HG03103 (cell line): ENCODE data around the gene RGL2.
"Not testable (repeated sequence)": the region's sequence is repeated elsewhere in the genome, so short reads cannot be mapped to it uniquely, and the experiment has no call there.

ENCODE experiments used
- ATAC-seq: cut with Tn5 transposase; IDR thresholded peaks from one replicate; pipeline ENCODE4 v1.9.1; 2021; ENCODE audit warnings: low read depth; ENCODE audit not compliant: unreplicated experiment

RGL2 gene

GRCh38 chr6:33275795-33276580 lies 22.8 kb downstream of the RGL2 start:
- ATAC-seq: not testable (repeated sequence)

- no peak for ATAC-seq
Measured at GRCh38 chr6:33273924-33274902, 24.5 kb downstream of the RGL2 start.

DNA sequence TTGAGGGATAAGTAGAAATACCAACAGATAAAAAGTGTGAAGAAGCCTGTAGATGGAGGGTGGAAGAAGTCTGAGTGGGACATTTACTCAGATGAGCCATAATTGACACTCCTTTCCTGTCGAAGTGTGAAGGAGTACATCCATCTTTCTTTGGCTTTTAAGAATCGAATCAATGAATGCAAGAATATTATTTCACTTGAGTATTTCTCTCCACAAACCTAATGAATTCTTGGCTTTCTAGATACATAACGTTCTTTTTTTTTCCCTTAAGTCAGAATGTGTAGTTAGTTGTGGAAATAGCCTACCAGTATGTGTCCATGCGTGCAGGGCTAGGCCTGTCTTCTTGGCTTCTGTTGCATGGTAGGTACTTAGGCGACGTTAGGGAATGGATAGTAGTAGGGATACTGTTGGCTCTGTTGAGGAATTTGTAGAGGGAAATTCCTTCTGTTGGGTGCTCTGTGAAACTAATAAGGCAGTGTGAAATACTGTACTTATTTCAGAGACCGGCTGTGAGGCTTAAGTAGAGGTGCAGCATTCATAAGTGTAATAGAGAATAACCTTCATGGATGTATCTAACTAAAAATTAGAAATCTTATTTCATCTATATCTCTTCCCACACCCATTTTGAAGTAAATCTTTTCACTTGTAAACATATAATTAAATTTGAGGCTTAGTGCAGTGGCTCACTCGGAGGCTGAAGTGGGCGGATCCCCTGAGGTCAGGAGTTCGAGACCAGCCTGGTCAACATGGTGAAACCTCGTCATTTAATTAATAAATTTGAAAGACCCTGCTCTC lies 25.4 kb downstream of the RGL2 start:
- ATAC-seq: no peak

DNA sequence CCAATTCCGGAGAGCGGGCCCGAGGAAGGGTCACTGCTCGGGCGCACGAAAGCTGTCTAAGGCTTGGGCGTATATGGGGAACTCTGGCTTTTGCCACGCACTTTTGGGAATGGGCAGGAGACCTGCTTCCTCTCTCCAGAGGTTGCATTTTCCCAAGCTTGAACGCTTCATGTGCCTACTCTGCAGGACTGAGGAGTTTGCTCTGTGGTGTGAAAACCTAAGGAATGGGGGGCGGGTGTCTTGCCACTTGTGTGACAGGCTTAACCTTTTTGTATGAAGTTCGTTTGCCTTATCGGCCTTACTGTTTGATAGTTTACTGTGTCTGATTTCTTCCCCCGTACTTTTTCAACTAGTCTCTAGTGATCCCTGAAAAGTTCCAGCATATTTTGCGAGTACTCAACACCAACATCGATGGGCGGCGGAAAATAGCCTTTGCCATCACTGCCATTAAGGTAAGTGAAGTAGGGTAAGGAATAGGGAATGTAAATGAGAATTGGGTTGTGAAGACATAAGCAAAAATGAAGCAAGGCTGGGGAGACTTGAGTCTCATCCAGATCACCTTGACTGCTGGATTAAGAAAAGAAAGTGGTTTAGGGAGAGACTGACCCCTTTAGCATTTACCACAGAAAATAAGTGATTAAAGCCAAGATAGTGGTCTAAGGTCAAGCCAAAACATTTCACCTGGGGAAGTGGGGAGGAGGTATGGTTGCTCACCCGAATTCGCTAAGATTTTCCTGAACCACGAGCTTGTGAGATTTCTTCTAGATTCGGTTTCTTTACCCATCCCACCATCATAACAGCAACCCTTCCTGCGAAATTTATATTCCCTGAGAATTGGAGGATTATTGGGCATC lies 26.2 kb downstream of the RGL2 start:
- no peak for ATAC-seq

- ATAC-seq: peak; percentile 75
Measured at GRCh38 chr6:33271468-33272274, 27.1 kb downstream of the RGL2 start, which contains the start of the genes RPS18 and VPS52. Gene RPS18, plus strand, starts transcription at chr6:33272075. Its CDS starts 45 bp downstream, at chr6:33272120. Gene VPS52, minus strand, starts transcription at chr6:33271876. Its CDS starts 201 bp downstream, at chr6:33271675.

DNA sequence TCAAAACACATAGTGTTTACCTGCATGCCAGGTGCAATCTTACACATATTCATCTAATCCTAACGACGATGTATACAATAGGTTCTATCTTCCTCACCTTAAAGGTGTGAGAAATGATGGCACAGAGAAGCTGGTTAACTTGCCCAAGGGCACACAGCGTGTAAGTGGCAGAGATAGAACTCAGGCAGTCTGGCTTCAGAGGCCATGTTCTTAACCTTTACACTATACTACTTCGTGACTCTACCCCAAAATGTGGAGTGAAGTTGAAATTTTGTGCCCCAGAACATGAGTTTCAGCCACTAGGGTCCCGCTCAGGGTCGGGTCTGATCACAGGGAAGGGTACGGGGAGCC lies 27.6 kb downstream of the RGL2 start:
- ATAC-seq: no peak

DNA sequence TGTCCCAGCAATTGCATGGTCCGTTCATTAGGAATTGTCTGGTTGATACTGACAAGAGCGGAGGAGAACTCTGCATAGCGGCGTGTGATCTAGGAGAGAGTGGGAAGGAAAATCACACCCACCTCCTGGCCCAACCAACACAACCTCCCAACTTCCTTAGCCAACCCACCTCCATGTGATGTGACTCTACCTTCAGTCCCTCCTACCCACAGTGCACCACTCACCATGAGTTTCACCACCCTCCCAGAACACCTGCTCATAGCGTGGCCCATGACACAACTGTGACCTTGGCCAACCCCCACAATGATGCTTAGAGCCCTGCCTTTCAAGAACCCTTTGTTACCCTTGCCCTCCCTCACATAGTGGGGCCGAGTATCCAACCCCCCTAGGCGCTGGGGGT lies 34.7 kb downstream of the RGL2 start:
- ATAC-seq: no peak

DNA sequence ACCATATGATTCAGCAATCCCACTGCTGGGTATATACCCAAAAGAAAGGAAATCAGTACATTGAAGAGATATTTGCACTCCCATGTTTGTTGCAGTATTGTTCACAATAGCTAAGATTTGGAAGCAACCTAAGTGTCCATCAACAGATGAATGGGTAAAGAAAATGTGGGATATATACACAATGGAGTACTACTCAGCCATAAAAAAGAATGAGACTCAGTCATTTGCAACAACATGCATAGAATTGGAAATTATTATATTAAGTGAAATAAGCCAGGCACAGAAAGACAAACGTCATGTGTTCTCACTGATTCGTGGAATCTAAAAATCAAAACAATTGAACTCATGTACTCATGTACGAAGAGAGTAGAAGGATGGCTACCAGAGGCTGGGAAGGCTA lies 36.3 kb downstream of the RGL2 start:
- not testable (repeated sequence) for ATAC-seq

- no peak for ATAC-seq
Measured at GRCh38 chr6:33259032-33259431, 39.7 kb downstream of the RGL2 start.

- no peak for ATAC-seq
Measured at GRCh38 chr6:33254591-33254990, 44.2 kb downstream of the RGL2 start.

- ATAC-seq: no peak
Measured at GRCh38 chr6:33252759-33253158, 46.0 kb downstream of the RGL2 start.

- ATAC-seq: no peak
Measured at GRCh38 chr6:33251395-33252012, 47.2 kb downstream of the RGL2 start.

- no peak for ATAC-seq
Measured at GRCh38 chr6:33250731-33251130, 48.0 kb downstream of the RGL2 start.

GRCh38 chr6:33249732-33250630 lies 48.8 kb downstream of the RGL2 start:
- no peak for ATAC-seq

- peak; percentile 86 for ATAC-seq
Measured at GRCh38 chr6:33248932-33249731, 49.6 kb downstream of the RGL2 start.

DNA sequence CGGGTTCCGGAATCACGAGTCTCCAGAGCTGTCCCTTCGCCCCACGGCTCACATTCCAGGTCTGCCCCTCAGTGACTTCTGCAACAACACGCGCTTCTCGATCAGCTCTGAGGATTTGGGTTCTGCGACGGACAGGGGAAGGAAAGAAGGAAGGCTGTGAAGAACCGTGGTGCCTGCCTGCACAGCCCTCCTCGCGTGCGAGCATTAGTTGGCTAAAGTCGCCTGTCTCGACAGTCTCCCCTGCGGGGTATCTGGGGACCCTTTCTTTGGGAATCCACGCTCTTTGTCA lies 50.2 kb downstream of the RGL2 start:
- no peak for ATAC-seq
